OCI-LY3 (cell line): Measurements from ENCODE around the gene SUPT6H.
A peak's percentile ranks its signal among the peaks of the same experiment; 100 is the strongest.

Experiments
- H2AFZ ChIP-seq: fragments of 200-600, 300-600 bp; shearing (Covaris generic); 2 replicates; pipeline ENCODE4 v1.6.0; 2014; ENCODE audit warnings: antibody characterized with exemption, low read depth, low read length
- H3K27ac ChIP-seq: fragments of 200-600, 300-600 bp; sonication (generic); 2 replicates; pipeline ENCODE4 v1.5.1; 2014; ENCODE audit warnings: mild to moderate bottlenecking, low read length, moderate library complexity, mixed read lengths
- H3K27me3 ChIP-seq: fragments of 200-600, 300-600 bp; sonication (generic); 2 replicates; pipeline ENCODE4 v1.6.1; 2014; ENCODE audit warnings: low read depth, low read length, mixed read lengths
- H3K36me3 ChIP-seq: fragments of 200-600, 300-600 bp; sonication (generic); replicated peaks from 2 replicates; pipeline ENCODE3; 2014; ENCODE audit warnings: low read depth, low read length, mixed read lengths
- H3K4me1 ChIP-seq: fragments of 300-600, 200-600 bp; sonication (generic); 2 replicates; pipeline ENCODE4 v1.6.1; 2014; ENCODE audit warnings: low read length, mixed read lengths
- H3K4me2 ChIP-seq: fragments of 200-600, 300-600 bp; sonication (generic); 2 replicates; pipeline ENCODE4 v1.6.1; 2014; ENCODE audit warnings: low read length, mixed read lengths
- H3K4me3 ChIP-seq: fragments of 300-600, 200-600 bp; sonication (generic); 2 replicates; pipeline ENCODE4 v1.5.1; 2014; ENCODE audit warnings: antibody characterized with exemption, mild to moderate bottlenecking, low read length, moderate library complexity
- H3K79me2 ChIP-seq: fragments of 300-600, 200-600 bp; shearing (Covaris generic); 2 replicates; pipeline ENCODE4 v1.6.1; 2014; ENCODE audit warnings: mild to moderate bottlenecking, low read length, mixed read lengths
- H3K9ac ChIP-seq: fragments of 300-600, 200-600 bp; shearing (Covaris generic); 2 replicates; pipeline ENCODE4 v1.6.0; 2014; ENCODE audit warnings: mild to moderate bottlenecking, low read length, moderate library complexity
- H3K9me3 ChIP-seq: fragments of 200-600, 300-600 bp; shearing (Covaris generic); 2 replicates; pipeline ENCODE4 v1.6.1; 2014; ENCODE audit warnings: low read length, mixed read lengths; ENCODE audit not compliant: insufficient read depth
- H4K20me1 ChIP-seq: fragments of 200-600, 300-600 bp; sonication (generic); 2 replicates; pipeline ENCODE4 v1.6.1; 2016; ENCODE audit warnings: low read length, mixed read lengths; ENCODE audit not compliant: insufficient read depth
- EZH2phosphoT487 ChIP-seq: fragments of 200-600 bp; shearing (Covaris generic); IDR thresholded peaks from 2 replicates; pipeline ENCODE4 v1.6.1; 2018; ENCODE audit warnings: antibody characterized with exemption, mixed run types, low read depth
- TF ChIP-seq, protein P1 (sequence below): fragments of 200-600, 300-600 bp; sonication (generic); IDR thresholded peaks from 2 replicates; pipeline ENCODE4 v1.5.1; 2014; ENCODE audit warnings: antibody characterized with exemption, low read length, low read depth

SUPT6H gene

DNA sequence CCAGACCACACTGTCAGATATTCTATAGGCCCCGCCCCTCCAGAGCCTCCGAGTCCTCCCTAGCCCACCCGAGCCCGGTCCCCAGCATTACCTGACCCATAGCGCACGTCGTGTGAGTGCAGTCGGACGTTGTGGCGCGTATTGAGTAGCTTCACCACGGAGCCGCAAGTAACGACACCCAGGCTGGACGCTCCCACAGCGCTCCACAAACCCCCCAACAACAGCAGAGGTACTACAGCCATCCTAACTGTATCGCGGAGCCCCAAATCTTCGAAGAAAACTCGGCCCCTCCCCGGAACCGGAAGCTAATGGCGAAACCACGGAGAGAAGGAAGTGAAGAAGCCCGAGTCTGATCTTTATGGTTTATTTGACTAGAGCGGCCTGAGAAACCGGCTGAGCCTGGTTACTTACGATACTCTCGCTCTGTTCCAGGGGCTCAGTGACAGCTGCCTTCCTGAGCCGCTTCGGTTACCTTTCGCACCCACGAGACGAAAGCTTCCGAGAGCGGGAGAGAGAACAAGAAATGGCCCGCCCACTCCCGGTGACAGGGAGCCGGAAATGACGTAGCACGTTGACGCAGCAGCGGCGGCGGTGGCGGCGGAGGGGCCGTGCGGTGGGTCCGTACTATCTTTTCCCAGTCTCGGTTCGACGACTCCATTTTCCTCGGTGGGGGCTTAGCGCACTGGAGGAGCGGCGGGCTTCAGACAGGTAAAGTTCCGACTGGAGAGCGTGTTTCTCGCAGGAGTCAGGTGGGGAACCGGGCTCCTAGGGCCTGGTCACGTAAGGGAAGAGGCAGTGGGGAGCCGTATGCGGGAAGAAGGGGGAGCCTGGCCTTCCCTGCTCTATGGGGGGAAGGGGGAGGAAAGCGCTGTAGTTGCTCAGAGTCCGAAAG, at the start of gene SUPT6H, which contains the start of gene SDF2:
TSS of gene SUPT6H (plus strand) at position 571 of the 892 bp plus-strand sequence. CDS start 11,197 bp downstream, outside the sequence.
TSS of gene SDF2 (minus strand) at position 272 of the 892 bp plus-strand sequence. CDS start at position 242, 30 bp downstream.
- Histone ChIP-seq H3K36me3 (peaks cover 23% of the 10 kb centered on the region), H3K4me1 (peaks cover 18% of the 10 kb centered on the region), H3K79me2 (peaks cover 81% of the 10 kb centered on the region), H2AFZ (peak within 1 kb of the TSS; percentile 96), H3K27ac (peak within 1 kb of the TSS; percentile 93), H3K9ac (peak within 1 kb of the TSS; percentile 91), H3K9me3 (no peaks in the 10 kb centered on the region), H3K4me2 (peak within 1 kb of the TSS; percentile 93), H4K20me1 (peaks cover 7% of the 10 kb centered on the region; the same call in 1 of the 2 replicates), H3K27me3 (no peaks in the 10 kb centered on the region), H3K4me3 (peak within 1 kb of the TSS; percentile 90)
- no peak for TF ChIP-seq EZH2phosphoT487
- TF ChIP-seq, protein P1, sequence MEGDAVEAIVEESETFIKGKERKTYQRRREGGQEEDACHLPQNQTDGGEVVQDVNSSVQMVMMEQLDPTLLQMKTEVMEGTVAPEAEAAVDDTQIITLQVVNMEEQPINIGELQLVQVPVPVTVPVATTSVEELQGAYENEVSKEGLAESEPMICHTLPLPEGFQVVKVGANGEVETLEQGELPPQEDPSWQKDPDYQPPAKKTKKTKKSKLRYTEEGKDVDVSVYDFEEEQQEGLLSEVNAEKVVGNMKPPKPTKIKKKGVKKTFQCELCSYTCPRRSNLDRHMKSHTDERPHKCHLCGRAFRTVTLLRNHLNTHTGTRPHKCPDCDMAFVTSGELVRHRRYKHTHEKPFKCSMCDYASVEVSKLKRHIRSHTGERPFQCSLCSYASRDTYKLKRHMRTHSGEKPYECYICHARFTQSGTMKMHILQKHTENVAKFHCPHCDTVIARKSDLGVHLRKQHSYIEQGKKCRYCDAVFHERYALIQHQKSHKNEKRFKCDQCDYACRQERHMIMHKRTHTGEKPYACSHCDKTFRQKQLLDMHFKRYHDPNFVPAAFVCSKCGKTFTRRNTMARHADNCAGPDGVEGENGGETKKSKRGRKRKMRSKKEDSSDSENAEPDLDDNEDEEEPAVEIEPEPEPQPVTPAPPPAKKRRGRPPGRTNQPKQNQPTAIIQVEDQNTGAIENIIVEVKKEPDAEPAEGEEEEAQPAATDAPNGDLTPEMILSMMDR, result no peak

DNA sequence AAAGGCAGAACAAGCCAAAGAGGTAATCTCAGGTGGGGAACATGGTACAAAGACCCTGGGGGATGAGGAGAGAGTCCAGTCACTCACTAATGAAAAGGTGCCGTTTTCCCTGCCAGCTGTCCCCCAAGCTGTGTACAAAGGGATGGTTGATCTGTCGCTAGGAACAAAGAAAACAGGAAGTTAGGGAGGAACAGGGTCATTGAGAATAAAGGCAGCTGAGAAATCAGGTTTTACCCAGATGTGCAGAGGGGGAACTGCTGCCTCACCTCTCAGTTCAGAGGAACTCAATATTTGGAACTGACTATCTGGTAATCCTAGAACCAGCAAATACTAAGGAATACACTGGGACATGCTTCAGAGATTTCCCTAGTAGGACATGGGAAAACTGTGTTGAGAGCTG, 49.5 kb upstream of the SUPT6H start:
- no peak overlapping the region for H3K4me3 ChIP-seq
- no peaks in the 10 kb centered on the region for H3K9me3 ChIP-seq
- no peak overlapping the region for H3K4me2 ChIP-seq
- no peaks in the 10 kb centered on the region for H3K27me3 ChIP-seq
- 0 out of 2 replicates have a peak, but pooled peaks cover 11% of the 10 kb centered on the region for H4K20me1 ChIP-seq
- no peaks in the 10 kb centered on the region for H3K79me2 ChIP-seq
- no peak overlapping the region for H3K9ac ChIP-seq
- peaks cover 15% of the 10 kb centered on the region for H3K4me1 ChIP-seq
- TF ChIP-seq EZH2phosphoT487, result no peak
- TF ChIP-seq, protein P1, result no peak
- H3K36me3 ChIP-seq, result peaks cover 74% of the 10 kb centered on the region
- no peak overlapping the region for H2AFZ ChIP-seq
- H3K27ac ChIP-seq, result no peak overlapping the region

DNA sequence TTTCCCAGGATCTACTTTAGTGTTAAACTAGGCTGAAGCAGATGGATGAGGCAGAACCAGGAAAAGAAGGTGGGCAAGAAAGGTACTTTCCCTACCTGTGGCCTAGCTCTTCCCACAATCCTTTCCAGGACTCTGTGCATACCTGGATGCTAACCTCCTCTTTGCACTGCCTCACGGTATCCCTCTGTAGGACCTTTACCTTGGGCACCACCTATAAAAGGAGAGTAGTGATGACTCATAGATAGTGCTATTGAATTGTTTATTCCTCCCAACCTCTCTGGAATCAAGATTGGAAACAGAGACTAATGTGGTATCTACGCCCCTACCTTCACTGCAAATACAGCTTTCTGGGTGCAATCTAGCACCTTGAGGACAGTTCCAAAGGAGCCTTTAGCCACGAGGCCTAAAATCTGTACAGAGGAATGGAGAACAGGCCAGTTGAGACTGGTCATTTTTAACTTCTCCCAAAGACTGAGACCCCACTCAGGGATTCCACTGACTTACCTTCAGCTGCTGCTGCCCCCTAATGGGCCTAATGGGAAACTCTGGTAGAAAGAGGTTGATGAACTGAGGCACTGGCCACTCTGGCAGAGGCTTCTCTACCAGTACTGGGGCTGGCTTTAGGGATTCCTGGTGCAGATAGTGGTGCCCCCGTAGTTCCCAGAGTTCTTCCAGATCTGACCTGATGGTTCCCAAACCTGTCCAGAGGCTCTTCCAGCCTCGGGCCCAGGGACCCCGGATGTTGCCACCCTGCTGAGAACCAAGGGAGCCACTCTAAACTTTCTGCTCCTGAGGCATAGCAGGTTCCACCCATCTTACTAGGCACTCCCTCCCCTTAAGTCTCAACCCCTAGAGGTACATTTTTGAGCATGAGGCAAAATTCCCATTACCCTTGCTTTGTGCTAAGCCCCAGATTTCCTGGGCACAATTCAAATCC, 48.8 kb upstream of the SUPT6H start:
- 0 out of 2 replicates have a peak, but pooled peaks cover 11% of the 10 kb centered on the region for H4K20me1 ChIP-seq
- no peaks in the 10 kb centered on the region for H3K9me3 ChIP-seq
- H3K4me1 ChIP-seq, result peaks cover 15% of the 10 kb centered on the region
- peaks cover 74% of the 10 kb centered on the region for H3K36me3 ChIP-seq
- no peak overlapping the region for H3K4me2 ChIP-seq
- no peak overlapping the region for H3K4me3 ChIP-seq
- no peaks in the 10 kb centered on the region for H3K27me3 ChIP-seq
- H3K79me2 ChIP-seq, result no peaks in the 10 kb centered on the region
- H3K9ac ChIP-seq, result no peak overlapping the region
- H3K27ac ChIP-seq, result no peak overlapping the region
- TF ChIP-seq, protein P1, result peak; percentile 75
- no peak for TF ChIP-seq EZH2phosphoT487
- H2AFZ ChIP-seq, result no peak overlapping the region
